ENCODE data around the gene PLCB2. TPM values are rescaled to one million over a fixed set of nuclear protein-coding genes. Genes with fewer than 3 reads are reported as not detected.

Gene PLCB2
- total RNA-seq, 1 experiment from 2014 or later, result 0.84 TPM

DNA sequence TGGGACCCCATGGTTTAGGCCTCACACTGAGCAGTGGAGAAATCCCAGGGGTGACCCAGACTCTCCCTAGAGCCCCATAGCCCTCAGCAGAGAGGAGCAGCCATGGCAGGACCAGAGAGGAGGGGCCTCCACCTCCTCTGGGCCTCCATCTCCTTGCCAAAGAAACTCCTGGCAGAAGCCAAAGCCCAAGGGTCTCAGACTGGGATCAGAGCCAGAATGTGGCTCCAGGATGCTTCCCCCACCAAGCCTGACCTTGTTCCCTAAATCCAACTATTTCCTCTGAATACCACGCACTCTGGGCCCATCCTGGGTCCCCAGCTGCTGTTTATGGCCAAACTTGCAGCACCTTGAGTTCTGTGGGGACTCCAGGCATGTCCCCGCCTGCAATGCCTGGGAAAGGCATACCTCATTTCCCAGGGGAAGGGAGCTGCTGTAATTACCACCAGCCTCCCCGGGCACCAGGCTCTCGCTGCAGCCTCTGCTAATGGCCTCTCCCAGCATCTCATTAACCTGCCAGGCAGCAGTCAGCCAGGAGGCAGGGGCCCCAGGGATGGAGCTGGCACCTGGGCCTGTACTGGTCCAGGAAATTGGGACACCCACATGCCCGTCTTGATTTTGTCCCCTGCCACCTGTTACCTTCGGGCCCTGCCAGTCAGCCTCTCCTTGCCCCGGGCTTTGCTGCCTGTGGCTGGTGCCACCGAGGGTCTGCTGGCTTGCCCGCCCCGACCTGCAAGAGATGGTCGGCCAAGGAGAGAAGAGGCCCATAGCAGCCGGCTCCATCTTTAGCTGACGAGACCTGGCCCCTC, 28.4 kb upstream of the PLCB2 start:
- TF ChIP-seq, protein P1, sequence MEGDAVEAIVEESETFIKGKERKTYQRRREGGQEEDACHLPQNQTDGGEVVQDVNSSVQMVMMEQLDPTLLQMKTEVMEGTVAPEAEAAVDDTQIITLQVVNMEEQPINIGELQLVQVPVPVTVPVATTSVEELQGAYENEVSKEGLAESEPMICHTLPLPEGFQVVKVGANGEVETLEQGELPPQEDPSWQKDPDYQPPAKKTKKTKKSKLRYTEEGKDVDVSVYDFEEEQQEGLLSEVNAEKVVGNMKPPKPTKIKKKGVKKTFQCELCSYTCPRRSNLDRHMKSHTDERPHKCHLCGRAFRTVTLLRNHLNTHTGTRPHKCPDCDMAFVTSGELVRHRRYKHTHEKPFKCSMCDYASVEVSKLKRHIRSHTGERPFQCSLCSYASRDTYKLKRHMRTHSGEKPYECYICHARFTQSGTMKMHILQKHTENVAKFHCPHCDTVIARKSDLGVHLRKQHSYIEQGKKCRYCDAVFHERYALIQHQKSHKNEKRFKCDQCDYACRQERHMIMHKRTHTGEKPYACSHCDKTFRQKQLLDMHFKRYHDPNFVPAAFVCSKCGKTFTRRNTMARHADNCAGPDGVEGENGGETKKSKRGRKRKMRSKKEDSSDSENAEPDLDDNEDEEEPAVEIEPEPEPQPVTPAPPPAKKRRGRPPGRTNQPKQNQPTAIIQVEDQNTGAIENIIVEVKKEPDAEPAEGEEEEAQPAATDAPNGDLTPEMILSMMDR (IDR thresholded peaks at IDR 0.05; ENCODE audit: unreplicated experiment), result no peak
- intact Hi-C loops (cut with micrococcal nuclease), result no loop called here
- peaks cover 35% of the 10 kb centered on the region for H3K4me1 Mint-ChIP-seq (ENCODE audit: insufficient read depth, unreplicated experiment)
- no peaks in the 10 kb centered on the region for H3K9me3 Mint-ChIP-seq (ENCODE audit: unreplicated experiment)
- H3K27me3 Mint-ChIP-seq (ENCODE audit: insufficient read depth, unreplicated experiment), result no peaks in the 10 kb centered on the region
- no TSS peak for BruUV-seq (replicated peaks)
- no peak for DNase-seq (ENCODE audit: unreplicated experiment)
- H3K4me3 Mint-ChIP-seq (ENCODE audit: unreplicated experiment), result no peak overlapping the region
- ChIA-PET CTCF (interaction anchor here (0.5 to 12.1 kb wide), 13 partner anchors 8 to 119 kb away, joined by 3 to 179 read pairs (median 8); partner anchors contain the start of gene INAFM2), POLR2A (interaction anchor here (0.5 to 6.2 kb wide), 3 partner anchors 9 to 127 kb away, joined by 3 to 62 read pairs (median 5); partner anchors contain the start of gene INAFM2)
- peaks cover 27% of the 10 kb centered on the region for H3K36me3 Mint-ChIP-seq (ENCODE audit: insufficient read depth, unreplicated experiment)
- H3K27ac Mint-ChIP-seq (ENCODE audit: low read depth, unreplicated experiment), result no peak overlapping the region

DNA sequence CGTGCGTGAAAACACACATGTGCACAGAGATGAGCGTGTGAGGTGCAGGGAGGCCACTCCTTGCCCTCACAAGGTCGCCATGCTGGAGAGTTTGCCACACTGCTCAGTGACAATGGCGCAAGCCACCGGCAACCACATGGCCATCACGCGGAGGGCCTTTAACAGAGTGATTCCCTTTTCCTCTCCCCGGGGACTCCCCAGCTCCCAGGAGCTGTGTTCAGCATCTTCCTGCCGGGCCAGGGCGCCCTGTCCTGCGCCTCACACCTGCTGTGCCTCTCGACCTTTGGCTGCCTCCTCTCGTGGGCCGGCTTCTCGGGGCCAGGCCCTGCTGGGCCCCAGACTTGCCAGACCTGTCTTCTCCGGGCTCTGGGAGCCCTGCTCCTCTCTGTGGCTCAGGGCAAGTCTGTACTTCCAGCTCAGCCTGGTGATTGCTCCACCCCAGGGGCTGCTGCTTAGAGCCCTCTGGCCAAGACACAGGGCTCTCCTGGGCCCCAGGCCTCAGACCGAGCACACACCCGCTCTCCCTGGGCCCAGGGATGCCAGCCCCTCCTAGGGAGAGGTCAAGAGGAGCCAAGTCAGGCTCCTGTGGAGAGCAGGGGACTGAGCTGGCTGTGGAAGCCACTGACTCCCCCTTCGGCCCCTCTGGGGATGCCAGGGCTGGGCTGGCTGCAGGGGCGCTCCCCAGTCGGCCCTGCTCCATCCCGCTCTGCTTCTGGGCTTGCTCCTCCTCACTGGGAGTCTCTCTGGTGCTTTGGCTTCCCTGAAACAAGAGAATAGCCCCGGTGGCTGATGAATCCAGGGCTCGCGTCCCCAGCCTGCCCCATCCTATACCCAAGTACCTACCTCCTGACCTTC, 27.4 kb upstream of the PLCB2 start:
- TF ChIP-seq, protein P1 (IDR thresholded peaks at IDR 0.05; ENCODE audit: unreplicated experiment), result no peak
- no TSS peak for BruUV-seq (replicated peaks)
- no peak overlapping the region for H3K27ac Mint-ChIP-seq (ENCODE audit: low read depth, unreplicated experiment)
- no peak overlapping the region for H3K4me3 Mint-ChIP-seq (ENCODE audit: unreplicated experiment)
- peaks cover 27% of the 10 kb centered on the region for H3K36me3 Mint-ChIP-seq (ENCODE audit: insufficient read depth, unreplicated experiment)
- H3K4me1 Mint-ChIP-seq (ENCODE audit: insufficient read depth, unreplicated experiment), result peaks cover 38% of the 10 kb centered on the region
- ChIA-PET CTCF (interaction anchor here (0.5 to 12.1 kb wide), 11 partner anchors 7 to 371 kb away, joined by 3 to 179 read pairs (median 4); partner anchors contain the start of gene INAFM2), POLR2A (interaction anchor here (1.1 kb wide), 1 partner anchor 8 kb away, joined by 3 read pairs; no protein-coding TSS in a partner anchor)
- intact Hi-C loops (cut with micrococcal nuclease), result no loop called here
- no peak for DNase-seq (ENCODE audit: unreplicated experiment)
- no peaks in the 10 kb centered on the region for H3K9me3 Mint-ChIP-seq (ENCODE audit: unreplicated experiment)
- no peaks in the 10 kb centered on the region for H3K27me3 Mint-ChIP-seq (ENCODE audit: insufficient read depth, unreplicated experiment)

DNA sequence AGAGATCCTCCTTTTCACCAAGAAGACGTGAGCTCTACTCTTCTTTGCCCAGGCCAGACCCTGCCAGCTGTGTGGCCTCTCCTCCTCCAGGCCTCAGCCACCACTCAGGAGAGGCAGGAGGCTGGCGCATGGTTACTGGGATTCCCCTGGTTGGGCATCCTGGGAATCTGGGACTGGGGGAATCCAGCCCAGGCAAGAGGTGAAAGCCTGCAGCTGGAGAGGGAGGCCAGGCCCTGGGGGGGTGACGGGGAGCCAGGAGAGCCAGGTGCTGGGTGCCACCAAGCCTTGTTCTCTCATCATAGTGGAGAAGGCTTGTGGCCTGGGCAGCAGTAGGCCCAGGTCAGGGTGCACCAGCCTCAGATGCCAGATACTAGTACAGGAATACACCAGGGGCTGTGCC, 26.8 kb upstream of the PLCB2 start:
- POLR2A ChIA-PET, result interaction anchor here (1.1 kb wide), 1 partner anchor 9 kb away, joined by 3 read pairs; no protein-coding TSS in a partner anchor

More for the DNA sequence above, 26.8 kb upstream of the PLCB2 start:
- Mint-ChIP-seq H3K27ac (ENCODE audit: low read depth, unreplicated experiment) (no peak overlapping the region), H3K4me3 (ENCODE audit: unreplicated experiment) (no peak overlapping the region), H3K36me3 (ENCODE audit: insufficient read depth, unreplicated experiment) (peaks cover 27% of the 10 kb centered on the region), H3K9me3 (ENCODE audit: unreplicated experiment) (no peaks in the 10 kb centered on the region), H3K4me1 (ENCODE audit: insufficient read depth, unreplicated experiment) (peaks cover 34% of the 10 kb centered on the region), H3K27me3 (ENCODE audit: insufficient read depth, unreplicated experiment) (no peaks in the 10 kb centered on the region)
- CTCF ChIA-PET, result interaction anchor here (0.5 to 12.1 kb wide), 7 partner anchors 6 to 217 kb away, joined by 3 to 179 read pairs (median 3); no protein-coding TSS in a partner anchor
- TF ChIP-seq, protein P1 (IDR thresholded peaks at IDR 0.05; ENCODE audit: unreplicated experiment), result no peak
- DNase-seq (ENCODE audit: unreplicated experiment), result no peak
- no TSS peak for BruUV-seq (replicated peaks)
- intact Hi-C loops (cut with micrococcal nuclease), result no loop called here

All from MCF 10A (cell line).